Osteocyte (in vitro differentiated cells): ENCODE results near the gene NGEF. TPM values are rescaled to one million over a fixed set of nuclear protein-coding genes. Genes with fewer than 3 reads are reported as not detected.

Source experiments
- DNase-seq: peaks from one replicate; pipeline ENCODE4 v3.0.0; 2021; ENCODE audit warnings: mixed read lengths; ENCODE audit not compliant: unreplicated experiment; ENCODE audit errors: extremely low spot score
- H3K27ac Mint-ChIP-seq: one replicate; pipeline ENCODE4 v1.8.0; 2021; ENCODE audit warnings: mild to moderate bottlenecking, mixed read lengths; ENCODE audit not compliant: unreplicated experiment
- H3K27me3 Mint-ChIP-seq: one replicate; pipeline ENCODE4 v1.8.0; 2021; ENCODE audit warnings: mixed read lengths; ENCODE audit not compliant: unreplicated experiment
- H3K36me3 Mint-ChIP-seq: one replicate; pipeline ENCODE4 v1.8.0; 2021; ENCODE audit warnings: mixed read lengths; ENCODE audit not compliant: unreplicated experiment
- H3K4me1 Mint-ChIP-seq: one replicate; pipeline ENCODE4 v1.8.0; 2021; ENCODE audit warnings: mixed read lengths; ENCODE audit not compliant: unreplicated experiment
- H3K4me3 Mint-ChIP-seq: one replicate; pipeline ENCODE4 v1.8.0; 2021; ENCODE audit warnings: mild to moderate bottlenecking, moderate library complexity, mixed read lengths; ENCODE audit not compliant: unreplicated experiment
- H3K9me3 Mint-ChIP-seq: one replicate; pipeline ENCODE4 v1.8.0; 2021; ENCODE audit warnings: mixed read lengths; ENCODE audit not compliant: unreplicated experiment
- total RNA-seq: library from RNA; stranded (reverse); gene quantifications from 2 replicates; pipeline ENCODE4 v1.2.1, GENCODE V29; 2021
- TF ChIP-seq, protein P1 (sequence below): fragments of 200-600 bp; sonication (generic); IDR thresholded peaks from 2 replicates; pipeline ENCODE4 v1.5.0; 2021; ENCODE audit warnings: antibody characterized with exemption, mild to moderate bottlenecking, moderate library complexity

Gene NGEF
- total RNA-seq, 1 donor from 2014 or later = 0.27 TPM

DNA sequence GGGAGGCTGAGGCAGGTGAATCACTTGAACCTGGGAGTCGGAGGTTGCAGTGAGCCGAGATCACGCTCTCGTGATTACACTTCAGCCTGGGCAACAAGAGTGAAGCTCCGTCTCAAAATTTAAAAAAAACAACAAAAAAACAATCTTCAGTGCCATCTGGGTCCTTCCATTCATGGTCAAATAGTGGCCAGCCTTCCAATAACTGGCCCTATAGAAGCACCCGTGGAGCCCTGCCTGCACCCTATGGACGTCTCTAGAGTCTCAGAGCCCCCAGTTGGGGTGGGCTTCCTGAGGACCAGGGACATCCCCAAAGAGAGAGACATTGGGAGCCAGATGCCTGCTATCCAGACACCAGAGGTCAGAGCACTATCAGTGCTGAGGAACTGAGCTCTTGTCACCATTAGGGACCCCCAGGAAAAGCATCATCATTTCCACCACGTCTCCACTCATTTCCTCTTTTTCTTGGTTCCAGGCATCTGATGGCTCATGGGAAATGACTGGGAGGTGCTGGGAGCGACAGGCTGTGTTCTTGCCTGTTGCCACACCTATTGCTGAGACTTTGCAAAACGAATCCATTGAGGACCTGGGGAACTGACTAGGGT lies 28.8 kb upstream of the NGEF start:
- H3K36me3 Mint-ChIP-seq = no peaks in the 10 kb centered on the region
- TF ChIP-seq, protein P1, sequence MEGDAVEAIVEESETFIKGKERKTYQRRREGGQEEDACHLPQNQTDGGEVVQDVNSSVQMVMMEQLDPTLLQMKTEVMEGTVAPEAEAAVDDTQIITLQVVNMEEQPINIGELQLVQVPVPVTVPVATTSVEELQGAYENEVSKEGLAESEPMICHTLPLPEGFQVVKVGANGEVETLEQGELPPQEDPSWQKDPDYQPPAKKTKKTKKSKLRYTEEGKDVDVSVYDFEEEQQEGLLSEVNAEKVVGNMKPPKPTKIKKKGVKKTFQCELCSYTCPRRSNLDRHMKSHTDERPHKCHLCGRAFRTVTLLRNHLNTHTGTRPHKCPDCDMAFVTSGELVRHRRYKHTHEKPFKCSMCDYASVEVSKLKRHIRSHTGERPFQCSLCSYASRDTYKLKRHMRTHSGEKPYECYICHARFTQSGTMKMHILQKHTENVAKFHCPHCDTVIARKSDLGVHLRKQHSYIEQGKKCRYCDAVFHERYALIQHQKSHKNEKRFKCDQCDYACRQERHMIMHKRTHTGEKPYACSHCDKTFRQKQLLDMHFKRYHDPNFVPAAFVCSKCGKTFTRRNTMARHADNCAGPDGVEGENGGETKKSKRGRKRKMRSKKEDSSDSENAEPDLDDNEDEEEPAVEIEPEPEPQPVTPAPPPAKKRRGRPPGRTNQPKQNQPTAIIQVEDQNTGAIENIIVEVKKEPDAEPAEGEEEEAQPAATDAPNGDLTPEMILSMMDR = no peak
- peaks cover 4% of the 10 kb centered on the region for H3K4me1 Mint-ChIP-seq
- no peak for DNase-seq
- no peak overlapping the region for H3K4me3 Mint-ChIP-seq
- H3K27ac Mint-ChIP-seq = no peak overlapping the region
- peaks cover 39% of the 10 kb centered on the region for H3K27me3 Mint-ChIP-seq
- H3K9me3 Mint-ChIP-seq = peaks cover 4% of the 10 kb centered on the region

DNA sequence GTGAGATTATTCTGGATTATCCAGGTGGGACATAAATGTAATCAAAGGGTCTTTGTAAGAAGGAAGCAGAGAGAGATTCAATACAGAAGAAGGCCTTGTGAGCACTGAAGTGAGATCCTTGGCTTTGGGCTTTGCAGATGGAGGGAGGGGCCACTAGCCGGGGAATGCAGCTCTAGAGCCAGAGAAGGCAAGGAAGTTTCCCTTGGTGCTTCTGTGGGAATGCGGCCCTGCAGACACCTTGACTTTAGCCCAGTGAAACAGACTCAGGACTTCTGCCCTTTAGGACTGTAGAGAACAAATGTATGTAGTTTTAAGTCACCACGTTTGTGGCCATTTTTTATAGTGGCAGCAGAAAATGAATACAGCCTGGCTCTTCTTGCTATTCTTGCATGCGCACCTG lies 27.5 kb upstream of the NGEF start:
- H3K4me1 Mint-ChIP-seq = peaks cover 4% of the 10 kb centered on the region
- H3K4me3 Mint-ChIP-seq = no peak overlapping the region
- no peak overlapping the region for H3K27ac Mint-ChIP-seq
- peaks cover 5% of the 10 kb centered on the region for H3K9me3 Mint-ChIP-seq
- no peaks in the 10 kb centered on the region for H3K36me3 Mint-ChIP-seq
- no peak for DNase-seq
- H3K27me3 Mint-ChIP-seq = peaks cover 39% of the 10 kb centered on the region
- TF ChIP-seq, protein P1 = no peak

DNA sequence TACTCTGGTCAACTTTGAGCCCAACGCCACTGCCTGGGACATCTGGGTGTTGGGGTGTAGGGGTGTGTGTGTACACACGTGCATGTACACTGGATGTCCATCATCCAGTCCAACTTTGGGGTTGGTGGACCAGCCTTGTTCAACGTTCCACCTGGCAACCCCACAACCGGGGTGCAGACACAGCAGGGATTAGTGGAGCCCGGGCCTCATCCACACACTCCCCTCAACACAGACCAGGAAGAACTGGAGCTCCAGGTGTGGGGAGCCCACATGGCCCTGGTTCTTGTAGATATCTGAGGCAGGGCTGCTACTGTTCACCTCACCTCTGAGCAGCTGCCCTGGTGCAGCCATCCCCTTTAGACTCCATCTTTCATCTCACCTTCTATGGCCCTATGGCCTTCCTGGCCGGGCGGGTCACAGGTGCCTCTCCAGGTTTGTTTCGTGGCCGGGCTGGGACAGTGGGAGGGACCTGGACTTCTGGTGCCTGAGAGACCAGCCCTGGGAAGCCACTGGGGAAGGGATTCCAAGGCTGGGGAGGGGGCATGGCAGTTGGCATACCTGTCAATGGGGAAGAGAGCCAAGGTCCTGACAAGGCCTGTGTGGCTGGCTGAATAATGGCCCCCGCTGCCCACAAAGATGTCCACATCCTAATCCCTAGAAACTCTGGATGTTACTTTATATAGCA lies 26.9 kb upstream of the NGEF start:
- H3K27ac Mint-ChIP-seq = no peak overlapping the region
- H3K36me3 Mint-ChIP-seq = no peaks in the 10 kb centered on the region
- peaks cover 35% of the 10 kb centered on the region for H3K27me3 Mint-ChIP-seq

DNA sequence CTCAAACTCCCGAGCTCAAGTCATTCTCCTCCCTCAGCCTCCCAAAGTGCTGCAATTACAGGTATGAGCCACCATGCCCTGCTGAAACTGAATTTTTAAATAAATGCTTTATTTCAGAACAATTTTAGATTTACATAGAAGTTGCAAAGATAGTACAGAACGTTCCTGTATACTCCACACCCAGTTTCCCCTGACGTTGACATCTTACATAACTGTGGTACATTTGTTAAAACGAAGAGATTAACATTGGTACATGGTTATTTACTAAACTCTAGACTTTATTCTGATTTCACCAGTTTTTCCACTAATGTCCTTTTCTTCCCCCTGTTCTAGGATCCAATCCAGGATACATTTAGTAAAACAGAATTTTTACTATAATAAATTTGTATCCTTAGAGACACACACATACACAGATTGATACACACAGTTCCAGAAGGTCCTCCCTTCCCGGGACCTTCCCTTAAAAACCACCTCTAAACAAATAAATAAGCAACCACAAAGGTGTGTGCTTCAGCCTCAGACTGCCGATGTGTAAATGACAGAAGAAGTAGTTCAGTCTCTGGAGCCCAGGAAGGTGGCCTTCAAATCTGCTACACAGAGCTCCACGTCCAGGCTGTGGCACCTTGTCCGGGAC lies 26.3 kb upstream of the NGEF start:
- no peaks in the 10 kb centered on the region for H3K36me3 Mint-ChIP-seq
- DNase-seq = no peak
- H3K4me3 Mint-ChIP-seq = no peak overlapping the region
- TF ChIP-seq, protein P1 = no peak
- H3K9me3 Mint-ChIP-seq = peaks cover 5% of the 10 kb centered on the region
- no peak overlapping the region for H3K27ac Mint-ChIP-seq
- peaks cover 4% of the 10 kb centered on the region for H3K4me1 Mint-ChIP-seq
- peaks cover 28% of the 10 kb centered on the region for H3K27me3 Mint-ChIP-seq

More for the DNA sequence above, 26.9 kb upstream of the NGEF start:
- no peak for DNase-seq
- H3K4me1 Mint-ChIP-seq = peaks cover 4% of the 10 kb centered on the region
- H3K4me3 Mint-ChIP-seq = no peak overlapping the region
- TF ChIP-seq, protein P1 = no peak
- H3K9me3 Mint-ChIP-seq = peaks cover 5% of the 10 kb centered on the region

DNA sequence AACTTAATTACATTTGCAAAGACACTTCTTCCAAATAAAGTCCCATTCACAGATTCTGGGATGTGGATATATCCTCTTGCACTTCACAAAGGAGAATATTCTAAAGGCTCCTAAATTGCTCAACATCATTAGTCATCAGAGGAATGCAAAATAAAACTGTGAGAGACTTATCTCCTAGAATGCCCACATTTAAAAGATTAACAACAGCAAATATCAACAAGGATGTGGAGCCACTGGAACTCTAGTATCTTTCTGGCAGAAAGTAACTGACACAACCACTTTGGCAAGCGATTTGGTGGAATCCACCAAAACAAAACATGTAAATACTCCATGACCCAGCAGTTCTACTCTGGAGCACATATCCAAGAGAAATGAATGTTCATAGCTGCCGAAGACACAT lies 24.0 kb upstream of the NGEF start:
- Mint-ChIP-seq H3K4me3 (no peak overlapping the region), H3K27me3 (peaks cover 12% of the 10 kb centered on the region), H3K27ac (no peak overlapping the region), H3K36me3 (no peaks in the 10 kb centered on the region), H3K9me3 (peaks cover 5% of the 10 kb centered on the region), H3K4me1 (peaks cover 4% of the 10 kb centered on the region)
- DNase-seq = no peak
- TF ChIP-seq, protein P1 = no peak
